Endothelial cell of umbilical vein (primary cell): ENCODE measurements around the gene DLST. TPM values are rescaled to one million over a fixed set of nuclear protein-coding genes. Genes with fewer than 3 reads are reported as not detected.

Source experiments
- BruUV-seq: library from RNA; stranded (reverse); fragments of 400-500 nt; replicated peaks from 2 replicates; lab custom pipeline; 2021; lab: Mats Ljungman, UMichigan
- CTCF ChIA-PET: fragments of 300-600, 350-600 bp; sonication (Branson Sonifier 250); formaldehyde crosslinking; loops from one replicate; lab custom pipeline; 2021; ENCODE audit warnings: antibody characterized with exemption, inconsistent platforms; lab: Charles Lee
- POLR2A ChIA-PET: fragments of 300-600, 350-600 bp; sonication (Branson Sonifier 250); formaldehyde crosslinking; loops from one replicate; lab custom pipeline; 2021; ENCODE audit warnings: antibody characterized with exemption, inconsistent platforms; lab: Charles Lee
- DNase-seq: peaks from one replicate; pipeline ENCODE4 v3.0.0-alpha.2; 2011; ENCODE audit warnings: low read depth, low spot score
- FAIRE-seq: peaks from 2 replicates; lab custom pipeline; 2011; peaks lifted over from hg19 to GRCh38; lab: Jason Lieb, UNC
- H2AFZ ChIP-seq: 2 replicates; pipeline ENCODE4 v1.6.0; 2012; ENCODE audit warnings: low read depth, low read length, control low read depth, inconsistent platforms
- H3K27ac ChIP-seq: 2 replicates; pipeline ENCODE4 v1.5.1; 2011; ENCODE audit warnings: low read depth, mild to moderate bottlenecking, control low read depth, low read length, moderate library complexity; ENCODE audit not compliant: insufficient read depth
- H3K27me3 ChIP-seq, 2 experiments: 2 replicates each; pipeline versions ENCODE4 v1.6.0 to v1.6.1; 2011; ENCODE audit warnings: low read length in 2 of 2, mixed read lengths in 1 of 2; ENCODE audit not compliant: control insufficient read depth in 2 of 2, insufficient read depth in 2 of 2
- H3K36me3 ChIP-seq, 2 experiments: 2 replicates in 1 of 2; 3 replicates in 1 of 2; pipeline ENCODE4 v1.5.1; 2011; ENCODE audit warnings: low read length in 2 of 2, mild to moderate bottlenecking in 1 of 2, moderate library complexity in 1 of 2; ENCODE audit not compliant: control insufficient read depth in 2 of 2, insufficient read depth in 2 of 2; ENCODE audit errors: extremely low read depth in 1 of 2
- H3K4me1 ChIP-seq: 3 replicates; pipeline ENCODE4 v1.5.1; 2011; ENCODE audit warnings: mild to moderate bottlenecking, low read length; ENCODE audit not compliant: control insufficient read depth, insufficient read depth; ENCODE audit errors: extremely low read depth
- H3K4me2 ChIP-seq: 2 replicates; pipeline ENCODE4 v1.6.1; 2011; ENCODE audit warnings: low read length, control low read depth, mixed read lengths; ENCODE audit not compliant: insufficient read depth
- H3K4me3 ChIP-seq, 3 experiments: fragments of 200-600 bp in 1 of 3; sonication (generic), shearing (Covaris generic) in 1 of 3; replicated peaks in 1 of 3; 2 replicates each; pipeline ENCODE4 v1.5.1; 2011 to 2016; ENCODE audit warnings: control low read depth in 3 of 3, low read length in 3 of 3, mild to moderate bottlenecking in 2 of 3, inconsistent platforms in 1 of 3, low read depth in 1 of 3, moderate library complexity in 1 of 3; ENCODE audit not compliant: insufficient read depth in 1 of 3
- H3K79me2 ChIP-seq: 2 replicates; pipeline ENCODE4 v1.6.0; 2012; ENCODE audit warnings: low read length, inconsistent platforms; ENCODE audit not compliant: control insufficient read depth, insufficient read depth
- H3K9ac ChIP-seq: replicated peaks from 2 replicates; pipeline ENCODE3; 2011; ENCODE audit warnings: low read length, control low read depth; ENCODE audit not compliant: insufficient read depth; ENCODE audit errors: extremely low read depth
- H3K9me1 ChIP-seq: replicated peaks from 3 replicates; pipeline ENCODE4 v1.6.0; 2011; ENCODE audit warnings: mild to moderate bottlenecking, low read length; ENCODE audit not compliant: control insufficient read depth, insufficient read depth; ENCODE audit errors: extremely low read depth
- H3K9me3 ChIP-seq: replicated peaks from 2 replicates; pipeline ENCODE4 v1.5.1; 2012; ENCODE audit warnings: low read length, inconsistent platforms; ENCODE audit not compliant: control insufficient read depth, insufficient read depth
- H4K20me1 ChIP-seq: replicated peaks from 2 replicates; pipeline ENCODE3; 2011; ENCODE audit warnings: mild to moderate bottlenecking, low read length; ENCODE audit not compliant: control insufficient read depth, insufficient read depth; ENCODE audit errors: extremely low read depth
- CTCF ChIP-seq, 2 donors: IDR thresholded peaks; 1 replicate in 1 of 2; 2 replicates in 1 of 2; pipeline ENCODE4 v1.5.1; 2011; ENCODE audit warnings: low read length in 2 of 2, mild to moderate bottlenecking in 2 of 2, moderate library complexity in 2 of 2, control low read depth in 1 of 2, inconsistent platforms in 1 of 2, low read depth in 1 of 2; ENCODE audit not compliant: insufficient read depth in 1 of 2; ENCODE audit errors: extremely low read depth in 1 of 2
- EZH2 ChIP-seq: IDR thresholded peaks from 2 replicates; pipeline ENCODE4 v1.6.1; 2012; ENCODE audit warnings: borderline replicate concordance, low read depth, mild to moderate bottlenecking, moderate library complexity, low read length, inconsistent platforms; ENCODE audit not compliant: severe bottlenecking
- FOS ChIP-seq: IDR thresholded peaks from 2 replicates; pipeline ENCODE4 v1.6.1; 2011; ENCODE audit warnings: mild to moderate bottlenecking, low read length, moderate library complexity, borderline replicate concordance; ENCODE audit not compliant: insufficient read depth
- GATA2 ChIP-seq: IDR thresholded peaks from 2 replicates; pipeline ENCODE4 v1.7.0; 2011; ENCODE audit warnings: low read depth, mild to moderate bottlenecking, moderate library complexity, mixed read lengths, low read length; ENCODE audit not compliant: insufficient read length, insufficient read depth
- JUN ChIP-seq: IDR thresholded peaks from 2 replicates; pipeline ENCODE4 v1.6.1; 2011; ENCODE audit warnings: borderline replicate concordance, low read depth; ENCODE audit not compliant: insufficient read length, insufficient read depth
- MAX ChIP-seq: IDR thresholded peaks from 2 replicates; pipeline ENCODE4 v1.6.1; 2011; ENCODE audit not compliant: insufficient read depth, insufficient read length
- MYC ChIP-seq: IDR thresholded peaks from one replicate; pipeline ENCODE4 v1.6.1; 2011; ENCODE audit warnings: mild to moderate bottlenecking, low read depth, low read length
- POLR2A ChIP-seq: IDR thresholded peaks from 2 replicates; pipeline ENCODE4 v1.6.1; 2012; ENCODE audit warnings: low read depth, mild to moderate bottlenecking, control low read depth, low read length
- POLR2AphosphoS5 ChIP-seq: IDR thresholded peaks from 2 replicates; pipeline ENCODE4 v1.6.1; 2012; ENCODE audit warnings: low read depth, mild to moderate bottlenecking, control low read depth, low read length, moderate library complexity; ENCODE audit not compliant: insufficient read depth
- dilution Hi-C: fragments of 300-500 bp; cut with MboI; formaldehyde crosslinking; loops from one replicate; pipeline ENCODE4 v1.15.0; 2019; ENCODE audit warnings: low sequenced_read_pairs; ENCODE audit not compliant: extremely low pct_ligation_motif_present
- intact Hi-C: fragments of 100-400 bp; cut with micrococcal nuclease; formaldehyde crosslinking; loops from one replicate; pipeline ENCODE4 v1.10.0; 2022
- polyA plus RNA-seq, 4 experiments: library from polyadenylated mRNA; depleted of rRNA in 3 of 4; stranded (reverse) in 3 of 4; unstranded in 1 of 4; fragments of >200 nt; gene quantifications; 2 replicates each; pipeline versions ENCODE4 v1.2.1 to v1.2.3, GENCODE V29; 2011 to 2012; ENCODE audit warnings: missing spikeins in 1 of 4
- total RNA-seq: library from RNA; stranded (reverse); gene quantifications from 2 replicates; pipeline ENCODE4 v1.2.3, GENCODE V29; 2021

The DLST gene
- total and polyA plus RNA-seq, 2 donors (not counting 3 experiments of a cell fraction or from before 2014, with no cell fraction given) = 98.4 to 110 TPM

GRCh38 chr14:74909911-74910310, 28.2 kb downstream of the DLST start:
- H3K9me3 ChIP-seq = no peaks in the 10 kb centered on the region
- H2AFZ ChIP-seq = no peak overlapping the region
- DNase-seq (no peak), FAIRE-seq (no peak)
- no peak overlapping the region for H3K9ac ChIP-seq
- no TSS peak for BruUV-seq
- intact Hi-C loops = loop anchor here (5.0 kb wide), 1 partner anchor 303 kb away; no protein-coding TSS in a partner anchor
- ChIA-PET POLR2A (no interaction called here), CTCF (interaction anchor here (6.0 to 7.0 kb wide), 2 partner anchors 50 to 180 kb away, joined by 67 to 468 read pairs; no protein-coding TSS in a partner anchor)
- H3K36me3 ChIP-seq = peaks cover 0 to 2% of the 10 kb centered on the region in 2 experiments
- H3K9me1 ChIP-seq = no peaks in the 10 kb centered on the region
- no peak overlapping the region for H3K27ac ChIP-seq
- no peaks in the 10 kb centered on the region for H3K79me2 ChIP-seq
- dilution Hi-C loops = no loop called here
- no peak overlapping the region for H3K4me2 ChIP-seq
- TF ChIP-seq MYC (no peak), CTCF (IDR thresholded peaks at IDR 0.05; ENCODE audit: extremely low read depth in 1 of 2, insufficient read depth in 1 of 2, low read depth in 1 of 2, low read length in 2 of 2) (no peak), EZH2 (no peak), JUN (no peak), POLR2A (no peak), FOS (no peak), POLR2AphosphoS5 (no peak), GATA2 (no peak), MAX (no peak)
- no peaks in the 10 kb centered on the region for H4K20me1 ChIP-seq
- H3K4me3 ChIP-seq = no peak overlapping the region
- H3K4me1 ChIP-seq = peaks cover 7% of the 10 kb centered on the region
- no peaks in the 10 kb centered on the region for H3K27me3 ChIP-seq
